ENCODE results near the gene MCCC1.
A peak's percentile ranks its signal among the peaks of the same experiment; 100 is the strongest.
"Not testable (repeated sequence)": the region's sequence is repeated elsewhere in the genome, so short reads cannot be mapped to it uniquely, and the experiment has no call there.

Gene MCCC1

DNA sequence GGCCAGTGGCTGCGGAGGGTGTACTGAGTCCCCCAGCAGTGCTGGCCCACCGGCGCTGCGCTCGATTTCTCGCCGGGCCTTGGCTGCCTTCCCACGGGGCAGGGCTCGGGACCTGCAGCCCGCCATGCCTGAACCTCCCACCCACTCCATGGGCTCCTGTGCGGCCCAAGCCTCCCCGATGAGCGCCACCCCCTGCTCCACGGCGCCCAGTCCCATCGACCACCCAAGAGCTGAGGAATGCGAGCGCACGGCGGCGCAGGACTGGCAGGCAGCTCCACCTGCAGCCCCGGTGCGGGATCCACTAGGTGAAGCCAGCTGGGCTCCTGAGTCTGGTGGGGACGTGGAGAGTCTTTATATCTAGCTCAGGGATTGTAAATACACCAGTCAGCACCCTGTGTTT is 1.7 kb upstream of the MCCC1 start:
- not testable (repeated sequence) for DNase-seq

DNA sequence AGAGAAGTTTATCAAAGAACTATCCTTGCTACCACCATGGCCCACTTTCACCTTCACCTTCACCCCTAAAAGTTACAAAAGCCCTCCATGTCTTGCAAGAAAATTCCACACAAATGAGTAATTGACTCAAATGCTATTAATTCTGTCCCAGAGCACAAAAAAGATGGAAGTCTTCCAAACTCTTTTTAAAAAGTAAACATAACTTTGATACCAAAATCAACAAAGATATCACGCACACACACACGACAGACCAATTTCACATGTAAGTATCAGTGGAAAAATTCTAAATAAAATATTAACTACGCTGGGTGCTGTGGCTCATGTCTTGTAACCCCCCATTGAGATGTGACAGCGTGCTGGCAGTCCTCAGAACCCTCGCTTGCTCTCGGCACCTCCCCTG is 1.1 kb upstream of the MCCC1 start:
- no peak for DNase-seq

DNA sequence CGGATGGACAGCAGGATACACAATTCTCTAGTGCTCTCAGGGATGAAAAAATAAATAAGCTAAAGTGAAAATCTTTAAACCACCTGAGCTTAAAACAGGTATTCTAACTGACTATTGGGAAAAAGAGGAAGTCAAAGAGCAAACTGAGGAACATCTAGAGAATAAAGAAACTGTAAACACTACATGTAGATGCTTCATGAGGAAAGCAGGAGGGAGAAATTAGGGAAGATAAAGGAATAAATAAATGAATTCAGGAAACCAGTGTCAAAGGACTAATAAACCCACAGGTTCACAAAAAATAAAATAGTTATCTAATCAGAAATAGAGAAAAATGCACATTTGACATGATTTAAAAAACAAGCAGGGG is 525 bp upstream of the MCCC1 start:
- DNase-seq = no peak

DNA sequence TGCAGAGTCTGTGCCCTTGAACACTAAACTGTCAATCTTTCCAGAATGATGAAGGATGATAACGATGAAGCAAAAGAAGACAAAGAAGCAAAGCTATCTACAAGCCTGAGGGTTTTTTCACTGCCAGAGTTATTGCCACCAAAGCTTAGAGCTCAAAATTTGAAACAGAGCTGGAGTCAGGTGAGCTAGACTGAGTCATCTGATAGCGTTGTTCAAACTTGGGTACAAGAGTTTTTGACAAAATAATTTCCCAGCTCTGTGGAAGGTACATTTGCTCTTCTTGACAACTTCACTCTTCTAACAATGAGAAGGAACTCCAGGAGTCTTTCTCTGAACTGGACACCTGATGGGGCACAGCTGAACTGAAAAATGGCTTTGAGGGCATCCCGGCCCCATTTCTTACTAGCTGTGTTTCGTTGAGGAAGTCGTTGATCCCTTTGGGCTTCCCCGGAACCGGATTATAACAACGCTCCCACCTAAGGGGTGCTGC is 715 bp downstream of the MCCC1 start:
- no peak for DNase-seq

DNA sequence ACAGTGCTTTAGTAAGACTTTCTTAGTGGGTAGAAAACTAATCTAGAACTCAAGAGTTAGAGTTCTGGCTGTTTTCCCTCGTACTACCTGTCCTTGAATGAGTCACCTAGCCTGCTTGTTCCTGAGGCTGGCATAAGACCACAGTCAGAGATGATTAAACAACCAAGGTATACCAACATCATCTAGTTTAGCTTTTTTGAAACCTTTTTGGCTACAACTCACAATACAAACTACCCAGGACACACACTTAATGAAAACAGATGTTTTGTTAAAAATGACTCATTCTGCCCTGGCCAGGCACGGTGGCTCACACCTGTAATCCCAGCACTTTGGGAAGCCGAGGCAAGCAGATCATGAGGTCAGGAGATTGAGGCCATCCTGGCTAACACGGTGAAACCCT is 4.6 kb downstream of the MCCC1 start:
- no peak for DNase-seq

DNA sequence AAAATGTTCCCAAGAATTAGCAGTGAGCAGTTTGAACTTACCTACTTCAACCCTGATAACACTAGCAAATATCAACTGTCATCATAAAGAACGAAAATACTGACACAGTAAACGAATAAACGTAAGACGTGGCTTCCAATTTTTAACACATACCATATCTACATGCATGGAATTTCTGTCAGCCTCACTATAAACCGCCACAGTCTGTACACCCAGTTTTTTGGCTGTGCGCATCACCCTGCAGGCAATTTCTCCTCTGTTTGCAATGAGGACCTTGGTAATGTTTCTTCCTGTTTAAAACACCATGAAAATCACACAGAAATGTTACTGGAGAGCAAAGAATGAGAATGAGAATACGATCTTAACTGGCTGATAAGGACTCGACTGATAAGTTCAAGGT is 7.0 kb downstream of the MCCC1 start:
- no peak for DNase-seq

DNA sequence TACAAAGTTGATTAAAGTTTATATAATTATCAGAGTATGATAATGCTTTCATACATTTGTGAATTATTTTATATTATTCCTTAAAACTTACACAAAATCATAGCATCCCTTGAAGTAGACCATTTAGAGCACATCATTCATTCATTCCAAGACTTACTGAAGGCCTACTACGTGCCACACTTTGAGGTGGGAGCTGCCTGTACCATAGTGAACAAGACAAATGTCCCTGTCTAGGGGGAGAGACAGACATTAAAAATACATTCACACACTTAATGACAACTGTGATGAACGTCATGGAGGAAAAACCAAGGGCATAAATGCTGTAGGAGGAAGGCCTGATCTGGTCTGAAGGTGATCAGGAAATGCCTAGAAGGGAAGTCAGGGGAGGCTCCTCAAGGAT is 12.1 kb downstream of the MCCC1 start:
- DNase-seq = no peak

DNA sequence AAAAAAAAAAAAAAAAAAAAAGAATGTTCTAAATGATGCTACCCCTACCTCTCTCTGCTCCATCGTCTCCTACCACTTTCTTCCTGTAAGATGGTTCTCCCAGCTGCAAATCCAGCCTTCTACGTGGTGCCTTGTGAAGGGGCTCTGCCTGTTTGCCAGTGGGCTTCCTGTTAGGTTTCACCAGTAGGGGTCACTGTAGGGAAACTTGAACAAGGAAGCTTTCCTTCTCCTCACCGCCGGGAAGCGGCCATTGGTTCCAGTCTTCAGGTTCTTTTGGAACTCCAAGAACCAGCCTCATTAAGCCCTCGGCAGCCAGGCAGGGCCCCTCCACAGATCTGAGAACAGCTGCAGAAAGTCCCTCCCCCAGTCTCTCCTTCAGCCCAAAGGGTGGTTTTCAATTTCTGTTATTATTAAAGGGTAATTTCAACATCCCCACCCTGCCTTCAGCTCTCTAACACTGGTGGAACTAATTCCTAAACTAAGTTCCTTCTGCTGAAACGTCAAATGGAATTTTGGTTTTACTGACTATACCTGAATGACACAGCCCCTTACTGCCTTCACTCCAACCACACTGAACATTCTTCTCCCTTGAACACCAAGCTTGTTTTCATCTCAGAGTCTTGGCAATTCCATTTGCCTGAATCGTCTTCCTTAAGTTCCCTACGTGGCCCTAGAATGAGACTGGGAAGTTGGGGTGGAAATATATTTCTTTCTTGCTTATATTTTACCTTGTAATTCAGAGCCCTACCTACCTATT is 13.5 kb downstream of the MCCC1 start:
- DNase-seq = peak; percentile 12 to 21

DNA sequence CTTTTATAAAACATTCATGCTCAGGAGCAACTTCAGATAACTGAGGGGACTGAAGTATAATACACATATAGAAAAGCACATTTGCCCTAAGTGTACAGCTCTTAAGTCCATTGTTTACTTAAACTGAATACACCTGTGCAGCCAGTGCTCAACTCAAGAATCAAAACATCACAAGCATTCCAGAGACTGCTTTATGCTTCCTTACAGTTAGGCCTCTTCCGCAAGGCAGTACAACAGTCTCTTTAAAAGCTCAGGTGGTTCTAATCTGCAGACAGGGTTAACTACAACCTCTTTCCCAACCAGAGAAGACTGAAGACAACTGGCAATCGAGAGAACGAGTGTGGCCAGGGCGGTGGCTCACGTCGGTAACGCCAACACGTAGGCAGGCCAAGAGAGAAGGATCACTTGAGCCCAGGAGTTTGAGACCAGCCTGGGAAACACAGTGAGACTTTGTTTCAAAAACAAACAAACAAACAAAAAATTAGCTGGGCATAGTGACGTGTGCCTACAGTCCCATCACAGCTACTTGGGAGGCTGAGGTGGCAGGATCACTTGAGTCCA is 16.9 kb downstream of the MCCC1 start:
- no peak for DNase-seq

DNA sequence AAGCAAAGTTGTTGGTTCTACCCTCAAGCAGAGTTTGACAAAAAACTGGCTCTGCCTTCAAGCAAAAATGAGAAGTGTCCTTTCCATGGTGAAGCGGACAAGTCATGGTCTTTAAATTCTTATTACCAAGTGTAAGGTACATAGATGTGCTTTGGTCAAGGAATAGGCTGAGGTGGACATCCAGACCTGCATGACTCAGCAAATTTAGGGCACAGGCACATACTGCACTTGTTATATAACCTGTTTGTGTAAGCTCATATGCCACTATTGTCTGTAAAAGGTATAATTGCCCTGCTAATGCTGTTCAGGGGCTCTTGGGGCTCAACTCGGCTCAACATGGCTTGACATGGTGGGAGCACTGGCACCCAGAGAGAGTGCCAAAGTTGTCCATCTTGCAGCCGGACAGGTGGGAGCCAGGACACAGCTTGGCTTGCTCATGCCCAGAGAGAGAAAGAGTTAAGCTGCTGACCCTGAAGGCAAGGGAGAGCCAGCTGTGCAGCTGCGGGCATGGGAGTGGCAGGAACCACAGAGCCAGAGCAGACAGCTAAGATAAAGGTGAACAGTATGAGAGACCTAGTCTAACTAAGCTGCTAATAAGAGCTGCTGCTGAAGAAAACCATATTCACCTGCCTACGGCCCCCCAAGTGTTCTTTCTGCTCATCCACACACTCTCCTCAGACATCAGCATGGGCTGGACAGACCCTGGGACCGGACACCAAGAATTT is 17.7 kb downstream of the MCCC1 start:
- no peak for DNase-seq

DNA sequence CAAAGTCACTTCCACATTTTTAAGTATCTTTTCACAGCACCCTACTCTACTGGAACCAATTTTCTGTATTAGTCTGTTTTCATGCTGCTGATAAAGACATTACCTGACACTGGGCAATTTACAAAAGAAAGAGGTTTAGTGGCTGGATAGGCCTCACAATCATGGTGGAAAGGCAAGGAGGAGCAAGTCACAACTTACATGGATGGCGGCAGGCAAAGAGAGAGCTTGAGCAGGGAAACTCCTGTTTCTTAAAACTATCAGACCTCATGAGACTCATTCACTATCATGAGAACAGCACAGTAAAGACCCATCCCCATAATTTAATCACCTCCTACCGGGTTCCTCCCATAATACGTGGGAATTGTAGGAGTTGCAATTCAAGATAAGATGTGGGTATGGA is 18.7 kb downstream of the MCCC1 start:
- no peak for DNase-seq

DNA sequence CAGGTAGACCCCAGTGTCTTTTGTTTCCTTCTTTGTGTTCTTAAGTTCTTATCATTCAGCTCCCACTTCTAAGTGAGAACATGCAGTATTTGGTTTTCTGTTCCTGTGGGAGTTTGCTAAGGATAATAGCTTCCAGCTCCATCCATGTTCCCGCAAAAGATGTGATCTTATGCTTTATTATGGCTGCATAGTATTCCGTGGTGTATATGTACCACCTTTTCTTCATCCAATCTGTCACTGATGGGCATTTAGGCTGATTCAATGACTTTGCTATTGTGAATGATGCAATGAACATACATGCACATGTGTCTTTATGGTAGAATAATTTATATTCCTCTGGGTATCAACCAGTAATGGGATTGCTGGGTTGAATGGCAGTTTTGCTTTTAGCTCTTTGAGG is 24.4 kb downstream of the MCCC1 start:
- DNase-seq = no peak

DNA sequence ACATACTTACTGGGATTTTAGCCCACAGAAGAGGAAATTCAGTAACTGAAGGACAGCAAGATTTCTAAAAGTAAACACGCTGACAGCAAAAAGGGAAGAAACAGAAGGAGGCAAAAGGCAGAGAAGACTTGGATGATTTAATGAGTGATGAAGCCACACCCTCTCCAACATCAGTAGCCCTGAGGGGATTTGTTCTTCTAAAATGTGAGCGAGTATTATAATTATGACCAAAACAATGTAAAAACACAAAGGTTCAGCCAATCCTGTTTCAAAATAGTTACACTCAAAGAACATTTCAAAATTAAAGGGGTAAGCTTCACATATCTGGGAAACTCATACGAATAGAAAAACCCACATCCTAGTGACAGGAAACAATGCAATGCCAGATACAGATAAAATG is 25.0 kb downstream of the MCCC1 start:
- DNase-seq = no peak

DNA sequence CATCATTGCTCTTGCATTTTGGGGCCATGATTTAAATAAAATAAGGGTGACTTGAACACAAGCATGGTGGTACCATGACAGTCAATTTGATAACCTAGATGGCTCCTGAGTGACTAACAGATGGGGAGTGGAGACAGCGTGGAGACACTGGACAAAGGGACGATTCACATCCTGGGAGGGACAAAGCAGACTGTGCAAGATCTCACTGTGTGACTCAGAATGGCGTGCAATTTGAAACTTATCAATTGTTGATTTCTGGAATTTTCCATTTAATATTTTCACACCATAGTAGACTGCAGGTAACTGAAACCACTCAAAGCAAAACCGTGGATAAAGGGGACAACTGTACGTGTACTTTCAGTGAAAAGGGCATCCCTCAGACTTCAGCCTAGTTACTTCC is 25.5 kb downstream of the MCCC1 start:
- no peak for DNase-seq

DNA sequence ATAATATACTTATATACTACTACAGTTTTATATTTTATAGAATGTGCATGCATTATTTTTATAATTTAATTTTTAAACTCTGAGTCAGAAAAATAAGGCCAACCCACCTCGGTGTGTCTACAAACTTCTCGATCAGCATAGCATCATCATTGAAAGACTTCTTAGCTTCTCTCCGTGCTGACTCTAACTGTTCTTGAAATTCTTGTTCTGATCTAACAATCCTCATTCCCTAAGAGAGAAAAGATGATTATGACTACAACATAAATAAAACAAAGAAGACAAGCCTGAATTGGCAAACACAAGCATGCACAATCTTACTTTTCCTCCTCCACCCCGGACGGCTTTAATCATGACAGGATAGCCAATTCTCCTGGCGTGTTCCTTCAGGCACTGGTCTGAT is 28.4 kb downstream of the MCCC1 start:
- DNase-seq = no peak

DNA sequence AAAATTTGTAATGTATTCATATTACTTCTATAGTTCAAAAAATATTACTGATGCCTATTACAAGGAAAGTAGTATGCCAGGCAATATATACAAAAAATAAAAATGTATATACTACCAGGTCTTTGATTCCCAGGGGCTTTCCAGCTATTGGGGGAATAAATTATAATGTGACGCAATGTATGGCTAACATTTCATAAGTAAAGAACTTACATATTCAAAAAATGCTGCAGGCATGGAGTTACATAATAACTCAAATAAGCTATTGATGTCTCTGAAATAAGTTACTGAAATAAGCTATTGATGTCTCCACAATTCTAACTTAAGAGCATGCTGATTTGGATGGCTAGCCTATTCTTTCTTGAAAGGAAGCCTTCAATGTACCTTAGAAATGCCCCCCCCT is 30.2 kb downstream of the MCCC1 start:
- no peak for DNase-seq

DNA sequence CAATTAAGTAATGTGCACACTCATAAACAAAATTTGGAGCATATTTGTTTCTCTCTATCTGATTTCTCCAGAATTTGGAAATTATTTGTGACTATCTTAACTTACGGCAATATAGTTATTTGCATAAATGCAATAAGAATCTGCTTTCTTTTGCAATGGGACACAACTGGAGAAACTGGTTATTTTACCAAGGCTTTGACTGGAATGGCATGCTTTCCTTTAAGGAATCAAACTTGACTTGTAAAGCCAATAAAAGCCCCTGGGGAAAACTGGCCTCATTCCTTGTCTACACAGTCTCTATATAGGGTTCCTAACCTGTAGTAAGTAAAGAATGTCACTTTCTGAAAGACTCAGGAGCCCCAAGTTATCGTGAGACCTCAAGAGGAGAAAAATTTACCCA is 32.4 kb downstream of the MCCC1 start:
- not testable (repeated sequence) for DNase-seq

DNA sequence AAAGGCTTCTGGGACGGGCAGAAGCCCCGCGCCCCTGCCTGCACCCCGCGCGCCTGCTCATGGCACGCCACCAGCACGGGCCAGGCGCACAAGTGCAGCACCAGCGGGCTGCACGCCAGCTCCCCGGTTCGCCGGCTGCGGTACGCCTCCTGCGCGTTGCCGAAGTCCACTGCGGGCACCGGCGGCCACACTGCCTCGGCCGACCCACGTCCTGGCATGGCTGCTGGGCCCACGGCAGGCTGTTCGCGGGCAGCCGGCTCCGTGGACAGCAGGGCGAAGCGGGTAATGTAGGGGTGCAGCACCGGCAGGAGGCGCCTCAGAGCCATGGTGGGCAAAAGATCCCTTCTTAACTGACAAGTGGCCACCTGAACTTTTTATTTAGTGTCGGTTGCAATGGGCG is 34.8 kb downstream of the MCCC1 start:
- no peak for DNase-seq

DNA sequence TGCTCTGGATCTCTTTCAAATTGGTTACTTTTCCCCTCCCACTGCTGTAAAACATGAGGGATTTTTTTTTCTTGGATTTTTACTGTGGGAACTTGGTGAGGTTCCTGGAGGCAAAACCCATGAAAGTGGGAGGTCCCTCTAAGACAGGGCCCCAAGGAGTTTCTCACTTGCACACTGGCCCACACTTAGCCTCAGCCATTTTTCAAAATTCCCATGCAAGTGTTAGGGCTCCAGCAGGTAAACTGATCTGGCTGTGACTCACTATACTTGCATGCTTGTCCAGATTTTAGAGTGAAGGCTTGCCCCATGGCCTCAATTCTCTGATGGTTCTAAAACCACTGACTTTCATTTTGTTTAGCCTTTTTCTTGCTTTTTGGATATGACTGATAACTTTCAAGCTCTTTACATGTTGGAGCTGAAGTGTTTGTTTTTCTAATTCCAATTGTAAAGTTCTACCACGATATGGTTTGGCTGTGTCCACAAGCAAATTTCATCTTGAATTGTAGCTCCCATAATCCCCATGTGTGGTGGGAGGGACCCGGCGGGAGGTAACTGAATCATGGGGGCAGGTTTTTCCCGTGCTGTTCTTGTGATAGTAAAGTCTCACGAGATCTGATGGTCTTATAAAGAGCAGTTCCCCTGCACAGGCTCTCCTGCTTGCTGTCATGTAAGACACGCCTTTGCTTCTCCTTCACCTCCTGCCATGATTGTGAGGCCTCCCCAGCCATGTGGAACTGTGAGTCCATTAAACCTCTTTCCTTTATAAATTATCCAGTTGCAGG is 37.7 kb downstream of the MCCC1 start:
- no peak for DNase-seq

DNA sequence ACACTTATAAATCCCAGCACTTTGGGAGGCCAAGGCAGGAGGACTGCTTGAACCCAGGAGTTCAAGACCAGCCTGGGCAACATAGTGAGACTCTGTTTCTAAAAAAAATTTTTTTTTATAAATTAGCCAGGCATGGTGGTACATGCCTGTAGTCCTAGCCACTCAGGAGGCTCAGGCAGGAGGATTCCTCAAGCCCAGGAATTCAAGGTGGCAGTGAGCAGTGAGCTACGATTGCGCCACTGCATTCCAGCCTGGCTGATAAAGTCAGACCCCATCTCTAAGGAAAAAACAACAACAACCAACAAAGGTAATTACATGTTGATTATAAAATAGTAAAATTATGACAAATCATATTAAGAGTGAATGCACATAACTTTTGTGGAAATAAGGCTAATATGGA is 40.9 kb downstream of the MCCC1 start:
- no peak for DNase-seq

DNA sequence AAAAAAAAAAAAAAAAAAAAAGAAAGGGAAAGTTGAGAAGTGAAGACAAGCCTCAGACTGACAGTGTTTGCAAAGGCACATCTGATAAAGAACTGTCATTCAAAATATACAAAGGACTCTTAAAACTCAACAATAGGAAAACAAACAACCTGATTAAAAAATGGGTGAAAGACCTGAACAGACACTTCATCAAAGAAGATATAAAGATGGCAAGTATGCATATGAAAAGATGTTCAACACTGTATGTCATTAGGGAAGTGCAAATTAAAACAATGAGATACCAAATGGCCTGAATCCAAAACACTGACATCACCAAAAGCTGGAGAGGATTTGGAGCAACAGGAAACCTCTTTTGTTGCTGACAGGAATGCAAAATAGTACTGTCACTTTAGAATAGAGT is 48.6 kb downstream of the MCCC1 start:
- no peak for DNase-seq

DNA sequence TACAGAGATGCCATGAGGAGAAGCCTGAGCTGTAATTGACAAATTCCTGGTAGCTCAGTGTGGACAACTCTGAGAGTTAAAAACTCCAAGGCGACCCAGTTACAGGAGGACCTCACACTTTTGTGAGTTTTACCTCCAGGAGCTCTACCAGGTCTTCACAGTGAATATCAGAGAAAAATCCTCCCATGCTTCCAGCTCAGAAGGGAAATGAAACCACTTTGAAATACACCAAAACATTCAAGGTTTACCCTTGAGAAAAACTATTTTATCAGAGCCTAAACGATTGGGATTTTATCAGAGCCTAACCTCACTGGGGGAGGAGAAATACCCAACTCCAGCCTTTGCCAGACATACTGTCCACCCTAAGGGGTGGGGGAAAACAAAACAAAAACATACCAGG is 52.4 kb downstream of the MCCC1 start:
- DNase-seq = no peak

DNA sequence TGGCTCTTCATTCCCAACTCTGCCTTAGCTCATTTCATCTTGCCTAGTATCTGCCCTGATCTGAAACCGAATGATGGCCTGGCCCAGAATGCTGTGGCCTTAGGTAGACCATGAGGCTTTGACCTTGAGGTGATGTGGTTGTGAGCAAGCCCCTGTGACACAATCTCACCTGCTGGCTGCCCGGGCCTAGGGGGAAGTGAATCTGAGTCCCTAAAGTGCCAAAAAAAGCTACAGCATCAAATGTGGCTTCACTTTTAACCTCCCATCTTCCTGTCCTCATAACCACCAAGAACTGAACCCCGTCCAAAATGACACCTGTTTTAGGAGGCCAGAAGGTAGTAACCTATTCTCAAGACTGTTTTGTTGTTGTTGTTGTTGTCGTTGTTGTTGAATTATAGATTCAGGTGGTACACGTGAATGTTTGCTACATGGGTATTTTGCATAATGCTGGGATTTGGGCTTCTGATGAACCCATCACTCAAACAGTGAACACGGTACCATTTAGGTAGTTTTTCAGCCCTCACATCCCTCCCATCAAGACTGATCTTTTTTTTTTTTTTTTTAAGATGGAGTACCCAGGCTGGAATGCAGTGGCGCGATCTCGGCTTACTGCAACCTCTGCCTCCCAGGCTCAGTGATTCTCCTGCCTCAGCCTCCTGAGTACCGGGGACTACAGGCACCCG is 54.6 kb downstream of the MCCC1 start:
- DNase-seq = no peak
